22Rv1 (cell line): ENCODE measurements around the gene BCKDHB.

Source experiments
- ZFX ChIP-seq: fragments of 450-650 bp; IDR thresholded peaks from 2 replicates; pipeline ENCODE4 v1.6.1; 2017; ENCODE audit warnings: antibody characterized with exemption, borderline replicate concordance
- TF ChIP-seq, protein P1 (sequence below): fragments of 450-650 bp; IDR thresholded peaks from 2 replicates; pipeline ENCODE4 v1.5.1; 2017; ENCODE audit warnings: mild to moderate bottlenecking

- TF ChIP-seq, protein P1, sequence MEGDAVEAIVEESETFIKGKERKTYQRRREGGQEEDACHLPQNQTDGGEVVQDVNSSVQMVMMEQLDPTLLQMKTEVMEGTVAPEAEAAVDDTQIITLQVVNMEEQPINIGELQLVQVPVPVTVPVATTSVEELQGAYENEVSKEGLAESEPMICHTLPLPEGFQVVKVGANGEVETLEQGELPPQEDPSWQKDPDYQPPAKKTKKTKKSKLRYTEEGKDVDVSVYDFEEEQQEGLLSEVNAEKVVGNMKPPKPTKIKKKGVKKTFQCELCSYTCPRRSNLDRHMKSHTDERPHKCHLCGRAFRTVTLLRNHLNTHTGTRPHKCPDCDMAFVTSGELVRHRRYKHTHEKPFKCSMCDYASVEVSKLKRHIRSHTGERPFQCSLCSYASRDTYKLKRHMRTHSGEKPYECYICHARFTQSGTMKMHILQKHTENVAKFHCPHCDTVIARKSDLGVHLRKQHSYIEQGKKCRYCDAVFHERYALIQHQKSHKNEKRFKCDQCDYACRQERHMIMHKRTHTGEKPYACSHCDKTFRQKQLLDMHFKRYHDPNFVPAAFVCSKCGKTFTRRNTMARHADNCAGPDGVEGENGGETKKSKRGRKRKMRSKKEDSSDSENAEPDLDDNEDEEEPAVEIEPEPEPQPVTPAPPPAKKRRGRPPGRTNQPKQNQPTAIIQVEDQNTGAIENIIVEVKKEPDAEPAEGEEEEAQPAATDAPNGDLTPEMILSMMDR = no peak
- TF ChIP-seq ZFX = no peak
Observed at GRCh38 chr6:80363501-80364122, 257.1 kb downstream of the BCKDHB start.
